ENCODE measurements around the gene SLC9A4.

DNA sequence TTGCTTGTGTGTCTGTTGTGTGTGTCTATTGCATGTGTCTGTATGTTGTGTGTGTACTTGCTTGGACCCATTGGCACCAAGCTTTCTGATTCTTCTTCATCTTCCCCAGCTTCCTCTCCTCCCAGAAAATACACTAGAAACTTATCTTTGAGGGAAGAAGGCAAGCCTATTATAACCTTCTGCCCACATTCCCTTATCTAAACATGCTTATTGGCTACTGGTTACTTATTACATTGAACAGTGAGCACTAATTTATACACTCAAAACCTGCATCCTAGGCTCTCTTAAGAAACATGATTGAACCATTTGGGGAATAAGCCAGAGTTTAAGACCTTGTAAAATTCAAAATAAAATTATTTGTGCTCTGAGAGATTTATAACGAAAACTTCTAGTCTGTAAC lies 26.5 kb downstream of the SLC9A4 start:
- TF ChIP-seq, protein P1, sequence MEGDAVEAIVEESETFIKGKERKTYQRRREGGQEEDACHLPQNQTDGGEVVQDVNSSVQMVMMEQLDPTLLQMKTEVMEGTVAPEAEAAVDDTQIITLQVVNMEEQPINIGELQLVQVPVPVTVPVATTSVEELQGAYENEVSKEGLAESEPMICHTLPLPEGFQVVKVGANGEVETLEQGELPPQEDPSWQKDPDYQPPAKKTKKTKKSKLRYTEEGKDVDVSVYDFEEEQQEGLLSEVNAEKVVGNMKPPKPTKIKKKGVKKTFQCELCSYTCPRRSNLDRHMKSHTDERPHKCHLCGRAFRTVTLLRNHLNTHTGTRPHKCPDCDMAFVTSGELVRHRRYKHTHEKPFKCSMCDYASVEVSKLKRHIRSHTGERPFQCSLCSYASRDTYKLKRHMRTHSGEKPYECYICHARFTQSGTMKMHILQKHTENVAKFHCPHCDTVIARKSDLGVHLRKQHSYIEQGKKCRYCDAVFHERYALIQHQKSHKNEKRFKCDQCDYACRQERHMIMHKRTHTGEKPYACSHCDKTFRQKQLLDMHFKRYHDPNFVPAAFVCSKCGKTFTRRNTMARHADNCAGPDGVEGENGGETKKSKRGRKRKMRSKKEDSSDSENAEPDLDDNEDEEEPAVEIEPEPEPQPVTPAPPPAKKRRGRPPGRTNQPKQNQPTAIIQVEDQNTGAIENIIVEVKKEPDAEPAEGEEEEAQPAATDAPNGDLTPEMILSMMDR (IDR thresholded peaks at IDR 0.05): no peak
- no peak for TF ChIP-seq POLR2A (IDR thresholded peaks at IDR 0.05)
